CD4-positive, alpha-beta memory T cell (primary cell): ENCODE measurements around the gene TBCD. TPM values are rescaled to one million over a fixed set of nuclear protein-coding genes. Genes with fewer than 3 reads are reported as not detected.

ENCODE experiments used
- CTCF ChIA-PET: fragments of 350-600 bp; sonication (Branson Sonifier 250); formaldehyde crosslinking; loops from one replicate; lab custom pipeline; 2021; ENCODE audit warnings: inconsistent platforms; ENCODE audit not compliant: partially characterized antibody; lab: Charles Lee
- POLR2A ChIA-PET: fragments of 350-600 bp; sonication (Branson Sonifier 250); formaldehyde crosslinking; loops from one replicate; lab custom pipeline; 2021; ENCODE audit not compliant: partially characterized antibody; lab: Charles Lee
- DNase-seq, 5 donors: peaks; one replicate each; pipeline versions ENCODE4 v3.0.0 to v3.0.0-alpha.2; 2020 to 2022; ENCODE audit warnings: mixed read lengths in 1 of 5
- H3K27ac ChIP-seq: one replicate; pipeline ENCODE4 v1.7.0; 2013; ENCODE audit warnings: low read depth, low read length
- H3K27me3 ChIP-seq: 2 replicates; pipeline ENCODE4 v1.7.0; 2013; ENCODE audit warnings: mild to moderate bottlenecking, low read length, moderate library complexity; ENCODE audit not compliant: insufficient read depth
- H3K36me3 ChIP-seq: 2 replicates; pipeline ENCODE4 v1.7.0; 2013; ENCODE audit warnings: mild to moderate bottlenecking, low read length, moderate library complexity; ENCODE audit not compliant: insufficient read depth
- H3K4me1 ChIP-seq: 2 replicates; pipeline ENCODE4 v1.7.0; 2013; ENCODE audit warnings: mild to moderate bottlenecking, low read length, moderate library complexity; ENCODE audit not compliant: insufficient read depth
- H3K4me3 ChIP-seq, 2 donors: one replicate each; pipeline ENCODE4 v1.7.0; 2013; ENCODE audit warnings: low read length in 2 of 2, mild to moderate bottlenecking in 1 of 2
- H3K9me3 ChIP-seq, 2 donors: one replicate each; pipeline ENCODE4 v1.7.0; 2013; ENCODE audit warnings: low read length in 2 of 2, control low read depth in 1 of 2; ENCODE audit not compliant: control insufficient read depth in 1 of 2
- H3K27ac Mint-ChIP-seq, 7 donors: one replicate each; pipeline ENCODE4 v1.8.0; 2020 to 2021; ENCODE audit warnings: mixed read lengths in 7 of 7, mild to moderate bottlenecking in 6 of 7, inconsistent platforms in 3 of 7, moderate library complexity in 3 of 7
- H3K27me3 Mint-ChIP-seq, 2 donors: one replicate each; pipeline ENCODE4 v1.8.0; 2020 to 2021; ENCODE audit warnings: mixed read lengths in 2 of 2
- H3K36me3 Mint-ChIP-seq, 2 donors: one replicate each; pipeline ENCODE4 v1.8.0; 2020 to 2021; ENCODE audit warnings: mixed read lengths in 2 of 2, inconsistent platforms in 1 of 2, mild to moderate bottlenecking in 1 of 2
- H3K4me1 Mint-ChIP-seq, 4 donors: one replicate each; pipeline ENCODE4 v1.8.0; 2020 to 2021; ENCODE audit warnings: mixed read lengths in 4 of 4, mild to moderate bottlenecking in 1 of 4
- H3K4me3 Mint-ChIP-seq, 8 donors: one replicate each; pipeline ENCODE4 v1.8.0; 2020 to 2021; ENCODE audit warnings: mixed read lengths in 8 of 8, mild to moderate bottlenecking in 7 of 8, moderate library complexity in 6 of 8, inconsistent platforms in 3 of 8
- H3K9me3 Mint-ChIP-seq, 8 donors: one replicate each; pipeline ENCODE4 v1.8.0; 2020 to 2021; ENCODE audit warnings: mixed read lengths in 8 of 8, mild to moderate bottlenecking in 5 of 8, inconsistent platforms in 3 of 8, moderate library complexity in 1 of 8
- intact Hi-C: fragments of 100-400 bp; cut with micrococcal nuclease; formaldehyde crosslinking; loops from one replicate; pipeline ENCODE4 v1.15.1; 2023
- polyA plus RNA-seq, 2 donors: library from polyadenylated mRNA; unstranded; fragments of 300-500 nt; fragmentation: Illumina TruSeq; gene quantifications; one replicate each; pipeline ENCODE4 v1.2.3, GENCODE V29; 2021
- total RNA-seq, 2 experiments: library from RNA; stranded (reverse); gene quantifications; one replicate each; pipeline ENCODE4 v1.2.3, GENCODE V29; 2021

TBCD gene
- total and polyA plus RNA-seq, 4 experiments from 2014 or later, result 102 to 263 (median 192) TPM

GRCh38 chr17:82828875-82829487 is 77.1 kb downstream of the TBCD start:
- no peak overlapping the region for H3K27ac ChIP-seq
- Mint-ChIP-seq H3K4me1 (peaks cover 0 to 5% (median 4%) of the 10 kb centered on the region in 4 donors), H3K27me3 (no peaks in the 10 kb centered on the region), H3K36me3 (peaks cover 18 to 24% of the 10 kb centered on the region in 2 donors), H3K4me3 (peak overlapping the region in 1 of 8 donors; percentile 21), H3K27ac (no peak overlapping the region), H3K9me3 (no peaks in the 10 kb centered on the region)
- POLR2A ChIA-PET, result no interaction called here
- intact Hi-C loops, result no loop called here
- H3K36me3 ChIP-seq, result no peaks in the 10 kb centered on the region
- H3K4me3 ChIP-seq, result no peak overlapping the region
- H3K4me1 ChIP-seq, result no peaks in the 10 kb centered on the region
- no peak for DNase-seq
- no peaks in the 10 kb centered on the region for H3K27me3 ChIP-seq
- no peaks in the 10 kb centered on the region for H3K9me3 ChIP-seq
- CTCF ChIA-PET, result no interaction called here

- H3K9me3 Mint-ChIP-seq, result no peaks in the 10 kb centered on the region
- H3K27ac Mint-ChIP-seq, result no peak overlapping the region
- no peaks in the 10 kb centered on the region for H3K27me3 Mint-ChIP-seq
- intact Hi-C loops, result no loop called here
- peaks cover 15 to 24% of the 10 kb centered on the region in 2 donors for H3K36me3 Mint-ChIP-seq
- ChIA-PET CTCF (no interaction called here), POLR2A (interaction anchor here (1.4 kb wide), 1 partner anchor 33 kb away, joined by 4 read pairs; no protein-coding TSS in a partner anchor)
- peaks cover 0 to 5% (median 4%) of the 10 kb centered on the region in 4 donors for H3K4me1 Mint-ChIP-seq
- Histone ChIP-seq H3K4me3 (no peak overlapping the region), H3K4me1 (no peaks in the 10 kb centered on the region), H3K9me3 (no peaks in the 10 kb centered on the region), H3K27me3 (no peaks in the 10 kb centered on the region), H3K36me3 (no peaks in the 10 kb centered on the region), H3K27ac (no peak overlapping the region)
- no peak for DNase-seq
- no peak overlapping the region for H3K4me3 Mint-ChIP-seq
These were observed 78.4 kb downstream of the TBCD start for GRCh38 chr17:82830249-82830661.

DNA sequence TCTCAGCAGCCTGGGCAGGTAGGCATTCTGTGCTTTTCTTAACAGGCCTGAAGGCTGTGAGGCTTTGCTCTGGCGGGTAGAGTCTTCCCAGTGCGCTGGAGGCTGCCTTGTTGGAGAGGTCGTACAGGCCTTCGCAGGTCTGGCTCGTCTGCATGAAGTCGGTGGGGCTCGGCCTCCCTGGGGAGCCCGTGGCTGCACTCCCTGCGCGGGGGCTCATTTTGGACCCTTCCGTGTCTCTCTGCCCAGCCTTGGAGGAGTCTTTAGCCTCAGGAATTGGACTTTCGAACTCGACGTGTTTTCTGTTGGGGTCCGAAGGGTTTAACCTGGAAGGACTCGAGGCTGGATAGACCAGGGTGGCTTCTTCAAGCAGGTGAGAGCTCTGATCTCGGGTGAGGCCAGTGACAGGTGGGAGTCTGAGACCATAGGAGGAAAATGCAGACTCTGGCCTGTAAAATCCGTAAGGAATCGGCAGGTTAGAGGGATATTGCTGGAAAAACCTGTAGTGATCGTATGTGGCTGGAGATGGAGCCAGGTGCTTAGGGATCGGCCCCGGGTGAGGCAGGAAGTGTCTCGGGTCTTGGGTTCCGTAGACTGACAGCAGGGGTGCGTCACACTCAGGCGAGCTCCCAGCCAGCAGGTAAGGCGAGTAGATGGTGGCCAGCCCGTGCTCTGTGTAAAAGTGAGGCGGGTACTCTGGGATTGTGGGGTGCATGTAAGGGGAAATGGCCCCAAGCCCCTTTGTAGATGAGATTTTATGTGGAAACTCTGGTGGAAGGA is 79.4 kb downstream of the TBCD start:
- peaks cover 0 to 5% (median 4%) of the 10 kb centered on the region in 4 donors for H3K4me1 Mint-ChIP-seq
- Histone ChIP-seq H3K36me3 (no peaks in the 10 kb centered on the region), H3K27me3 (no peaks in the 10 kb centered on the region), H3K4me3 (no peak overlapping the region), H3K9me3 (no peaks in the 10 kb centered on the region), H3K4me1 (no peaks in the 10 kb centered on the region), H3K27ac (no peak overlapping the region)
- no peak overlapping the region for H3K4me3 Mint-ChIP-seq
- CTCF ChIA-PET, result interaction anchor here (1.2 kb wide), 1 partner anchor 33 kb away, joined by 3 read pairs; no protein-coding TSS in a partner anchor
- peaks cover 15 to 24% of the 10 kb centered on the region in 2 donors for H3K36me3 Mint-ChIP-seq
- no peak for DNase-seq
- POLR2A ChIA-PET, result no interaction called here
- peak overlapping the region in 2 of 7 donors; percentile 13 to 75 for H3K27ac Mint-ChIP-seq
- intact Hi-C loops, result no loop called here
- H3K27me3 Mint-ChIP-seq, result no peaks in the 10 kb centered on the region
- no peaks in the 10 kb centered on the region for H3K9me3 Mint-ChIP-seq

DNA sequence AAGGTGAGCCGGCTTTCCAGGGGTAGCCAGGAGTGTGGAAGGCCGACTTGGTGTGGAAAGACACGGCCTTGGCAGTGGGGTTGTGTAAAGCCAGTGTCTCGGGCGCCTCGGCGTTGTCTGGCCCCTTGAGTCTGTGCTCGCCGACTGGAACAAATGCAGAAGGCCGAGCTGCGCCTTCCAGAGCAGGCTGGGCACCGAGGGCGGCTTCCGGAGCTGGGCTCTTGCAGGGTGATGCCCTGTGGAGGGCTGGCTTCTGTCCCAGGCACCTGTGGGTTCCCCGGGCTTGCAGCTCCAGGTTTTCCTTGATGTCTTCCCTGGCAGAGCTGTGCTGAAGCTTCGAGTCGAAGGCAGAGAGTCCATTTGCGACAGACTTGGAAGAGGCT is 79.9 kb downstream of the TBCD start:
- Mint-ChIP-seq H3K4me1 (peaks cover 0 to 7% (median 4%) of the 10 kb centered on the region in 4 donors), H3K4me3 (no peak overlapping the region), H3K36me3 (peaks cover 15 to 24% of the 10 kb centered on the region in 2 donors), H3K27me3 (no peaks in the 10 kb centered on the region), H3K27ac (peak overlapping the region in 1 of 7 donors; percentile 13), H3K9me3 (no peaks in the 10 kb centered on the region)
- Histone ChIP-seq H3K36me3 (no peaks in the 10 kb centered on the region), H3K4me3 (no peak overlapping the region), H3K27me3 (no peaks in the 10 kb centered on the region), H3K4me1 (no peaks in the 10 kb centered on the region), H3K27ac (no peak overlapping the region), H3K9me3 (no peaks in the 10 kb centered on the region)
- POLR2A ChIA-PET, result no interaction called here
- CTCF ChIA-PET, result interaction anchor here (1.2 kb wide), 2 partner anchors 14 to 32 kb away, joined by 3 read pairs; no protein-coding TSS in a partner anchor
- DNase-seq, result no peak
- intact Hi-C loops, result no loop called here

- Mint-ChIP-seq H3K9me3 (no peaks in the 10 kb centered on the region), H3K27me3 (no peaks in the 10 kb centered on the region), H3K27ac (no peak overlapping the region), H3K36me3 (peaks cover 15 to 23% of the 10 kb centered on the region in 2 donors), H3K4me1 (peaks cover 0 to 10% (median 4%) of the 10 kb centered on the region in 4 donors), H3K4me3 (no peak overlapping the region)
- Histone ChIP-seq H3K36me3 (no peaks in the 10 kb centered on the region), H3K9me3 (no peaks in the 10 kb centered on the region), H3K27ac (no peak overlapping the region), H3K27me3 (no peaks in the 10 kb centered on the region), H3K4me3 (no peak overlapping the region), H3K4me1 (no peaks in the 10 kb centered on the region)
- CTCF ChIA-PET, result interaction anchor here (1.2 kb wide), 2 partner anchors 14 to 31 kb away, joined by 3 read pairs; no protein-coding TSS in a partner anchor
- DNase-seq, result no peak
- POLR2A ChIA-PET, result no interaction called here
- intact Hi-C loops, result no loop called here
These were observed 80.5 kb downstream of the TBCD start for GRCh38 chr17:82832411-82832810.

GRCh38 chr17:82832881-82833475 is 81.1 kb downstream of the TBCD start:
- peaks cover 15 to 18% of the 10 kb centered on the region in 2 donors for H3K36me3 Mint-ChIP-seq
- H3K4me1 Mint-ChIP-seq, result peaks cover 0 to 10% (median 4%) of the 10 kb centered on the region in 4 donors
- no peaks in the 10 kb centered on the region for H3K9me3 ChIP-seq
- no peaks in the 10 kb centered on the region for H3K36me3 ChIP-seq
- no peak overlapping the region for H3K4me3 ChIP-seq
- H3K4me3 Mint-ChIP-seq, result no peak overlapping the region
- H3K27ac Mint-ChIP-seq, result no peak overlapping the region
- no peaks in the 10 kb centered on the region for H3K4me1 ChIP-seq
- no peaks in the 10 kb centered on the region for H3K27me3 ChIP-seq
- intact Hi-C loops, result no loop called here
- POLR2A ChIA-PET, result no interaction called here
- no peaks in the 10 kb centered on the region for H3K27me3 Mint-ChIP-seq
- no peak overlapping the region for H3K27ac ChIP-seq
- H3K9me3 Mint-ChIP-seq, result no peaks in the 10 kb centered on the region
- no peak for DNase-seq
- CTCF ChIA-PET, result interaction anchor here (1.2 kb wide), 1 partner anchor 15 kb away, joined by 3 read pairs; no protein-coding TSS in a partner anchor

DNA sequence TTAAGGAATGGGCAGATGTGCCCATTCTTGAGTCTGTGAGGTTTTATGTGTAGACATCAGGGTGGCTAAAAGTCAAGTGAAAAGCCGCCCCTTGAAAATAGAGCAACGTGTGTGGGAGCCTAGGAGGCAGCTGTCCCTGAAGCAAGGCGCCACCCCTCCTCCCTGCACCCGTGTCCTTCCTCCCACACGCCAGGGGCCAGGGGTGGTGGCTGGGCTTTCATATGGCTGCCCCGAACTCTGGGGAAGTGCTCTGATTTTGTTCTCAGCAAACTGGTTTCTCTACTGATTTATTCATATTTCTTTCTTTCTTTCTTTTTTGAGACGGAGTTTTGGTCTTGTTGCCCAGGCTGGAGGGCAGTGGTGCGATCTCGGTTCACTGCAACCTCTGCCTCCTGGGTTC is 83.3 kb downstream of the TBCD start:
- no peak overlapping the region for H3K4me3 Mint-ChIP-seq
- POLR2A ChIA-PET, result no interaction called here
- CTCF ChIA-PET, result interaction anchor here (1.0 kb wide), 1 partner anchor 53 kb away, joined by 3 read pairs; no protein-coding TSS in a partner anchor

More for the DNA sequence above, 83.3 kb downstream of the TBCD start:
- intact Hi-C loops, result no loop called here
- H3K27me3 ChIP-seq, result no peaks in the 10 kb centered on the region
- no peak overlapping the region for H3K27ac ChIP-seq
- peaks cover 0 to 10% (median 0%) of the 10 kb centered on the region in 4 donors for H3K4me1 Mint-ChIP-seq
- H3K36me3 ChIP-seq, result no peaks in the 10 kb centered on the region
- no peak for DNase-seq
- H3K9me3 Mint-ChIP-seq, result no peaks in the 10 kb centered on the region
- H3K27ac Mint-ChIP-seq, result no peak overlapping the region
- H3K36me3 Mint-ChIP-seq, result peaks cover 7% of the 10 kb centered on the region in 2 donors
- H3K9me3 ChIP-seq, result no peaks in the 10 kb centered on the region
- no peaks in the 10 kb centered on the region for H3K27me3 Mint-ChIP-seq
- H3K4me1 ChIP-seq, result no peaks in the 10 kb centered on the region
- H3K4me3 ChIP-seq, result no peak overlapping the region
